GM12878 (cell line): Measurements from ENCODE around the gene DNAJB4. TPM values are rescaled to one million over a fixed set of nuclear protein-coding genes. Genes with fewer than 3 reads are reported as not detected.

Experiments used
- CBX3 ChIP-seq: fragments of 200-600 bp; sonication (generic); IDR thresholded peaks from 2 replicates; pipeline ENCODE4 v1.6.1; 2016; ENCODE audit warnings: low read depth, borderline replicate concordance
- CHD4 ChIP-seq: fragments of 200-600 bp; sonication (generic); IDR thresholded peaks from 2 replicates; pipeline ENCODE4 v1.6.1; 2016; ENCODE audit warnings: mild to moderate bottlenecking
- CUX1 ChIP-seq: IDR thresholded peaks from 2 replicates; pipeline ENCODE4 v1.6.1; 2012; ENCODE audit warnings: improper control_type of control experiment, low read depth, low read length; ENCODE audit not compliant: insufficient replicate concordance
- E2F8 ChIP-seq: fragments of 450-650 bp; IDR thresholded peaks from 2 replicates; pipeline ENCODE4 v1.6.1; 2018; ENCODE audit warnings: mild to moderate bottlenecking, low read depth, moderate library complexity; ENCODE audit not compliant: partially characterized antibody
- ETV6 ChIP-seq, 2 experiments: fragments of 450-650 bp in 1 of 2; IDR thresholded peaks in 1 of 2; conservative IDR thresholded peaks in 1 of 2; 2 replicates each; pipeline ENCODE4 v1.6.1; 2014; ENCODE audit warnings: antibody characterized with exemption in 1 of 2, borderline replicate concordance in 1 of 2, low read depth in 1 of 2, mild to moderate bottlenecking in 1 of 2, moderate library complexity in 1 of 2
- FOS ChIP-seq: IDR thresholded peaks from 3 replicates; pipeline ENCODE4 v1.6.1; 2011; ENCODE audit warnings: borderline replicate concordance; ENCODE audit not compliant: insufficient read length; ENCODE audit errors: extremely low read depth
- FOXK2 ChIP-seq: fragments of 450-650 bp; IDR thresholded peaks from 2 replicates; pipeline ENCODE4 v1.6.1; 2017; ENCODE audit warnings: mild to moderate bottlenecking, moderate library complexity
- GABPA ChIP-seq: IDR thresholded peaks from 2 replicates; pipeline ENCODE4 v1.6.1; 2014; ENCODE audit warnings: antibody characterized with exemption, low read depth, mild to moderate bottlenecking, inconsistent platforms
- GATAD2B ChIP-seq: fragments of 450-650 bp; conservative IDR thresholded peaks from 2 replicates; pipeline ENCODE4 v1.6.1; 2017; ENCODE audit warnings: low read depth, mild to moderate bottlenecking, moderate library complexity
- IKZF1 ChIP-seq: fragments of 450-650 bp; conservative IDR thresholded peaks from 2 replicates; pipeline ENCODE4 v1.6.1; 2017; ENCODE audit warnings: antibody characterized with exemption, mild to moderate bottlenecking
- KDM1A ChIP-seq: fragments of 200-600 bp; sonication (generic); IDR thresholded peaks from 2 replicates; pipeline ENCODE4 v1.6.1; 2016; ENCODE audit warnings: borderline replicate concordance
- POLR2A ChIP-seq: IDR thresholded peaks from 2 replicates; pipeline ENCODE4 v1.6.1; 2011; ENCODE audit warnings: low read depth, mild to moderate bottlenecking, low read length
- POLR2AphosphoS2 ChIP-seq: IDR thresholded peaks from 2 replicates; pipeline ENCODE4 v1.6.1; 2011; ENCODE audit warnings: low read depth, mild to moderate bottlenecking, low read length, improper control_type of control experiment, moderate library complexity
- SIN3A ChIP-seq: IDR thresholded peaks from 2 replicates; pipeline ENCODE4 v1.6.1; 2012; ENCODE audit warnings: low read depth, low read length, improper control_type of control experiment
- SP1 ChIP-seq: IDR thresholded peaks from one replicate; pipeline ENCODE4 v1.6.1; 2011; ENCODE audit warnings: low read depth, low read length
- YY1 ChIP-seq: IDR thresholded peaks from 2 replicates; pipeline ENCODE4 v1.6.1; 2011; ENCODE audit warnings: low read depth, mild to moderate bottlenecking, low read length
- polyA plus RNA-seq, 11 experiments: library from polyadenylated mRNA; depleted of rRNA in 4 of 11; unstranded in 6 of 11; stranded (reverse) in 5 of 11; fragments of >200 nt; fragmentation: Nextera tagmentation in 4 of 11; fragmentation: Illumina TruSeq in 1 of 11; extraction: Ambion mirVana in 4 of 11; extraction: Trizol in 1 of 11; gene quantifications; 1 replicate in 1 of 11; 2 replicates in 10 of 11; pipeline versions ENCODE4 v1.2.1 to v1.2.3, GENCODE V29; 2011 to 2016; ENCODE audit warnings: inconsistent platforms in 2 of 11, missing spikeins in 2 of 11, low read depth in 1 of 11
- total RNA-seq, 4 experiments: library from RNA; depleted of rRNA in 3 of 4; stranded (reverse); fragments of >200 nt in 3 of 4; fragmentation: Illumina TruSeq in 1 of 4; extraction: Trizol in 1 of 4; gene quantifications; 2 replicates each; pipeline versions ENCODE4 v1.2.1 to v1.2.3, GENCODE V29; 2013 to 2021
- TF ChIP-seq, protein P1 (sequence below): fragments of 150-350 bp; IDR thresholded peaks from 2 replicates; pipeline ENCODE4 v1.6.1; 2016; ENCODE audit warnings: low read depth, low read length

Gene DNAJB4
- total and polyA plus RNA-seq, 10 of the 15 experiments (the other 5 are each of a cell fraction or from before 2014, with no cell fraction given) = 3.8 to 10.5 (median 6.6) TPM

GRCh38 chr1:77978293-77978968 lies 26.3 kb upstream of the DNAJB4 start (continued):
- TF ChIP-seq CHD4 (no peak), GABPA (0 out of 2 replicates have a peak, but pooled peaks have one; percentile 43), ETV6 (conservative IDR thresholded peaks at IDR 0.05 in 1 of 2, IDR thresholded peaks at IDR 0.05 in 1 of 2; ENCODE audit: borderline replicate concordance in 1 of 2, low read depth in 1 of 2) (peak in 1 of 2 experiments; percentile 47; a peak in 1 of 4 replicates), CUX1 (peak; percentile 16), YY1 (peak; percentile 95), FOS (no peak), SIN3A (0 out of 2 replicates have a peak, but pooled peaks have one; percentile 21), E2F8 (no peak), FOXK2 (no peak), POLR2A (0 out of 2 replicates have a peak, but pooled peaks have one; percentile 26), CBX3 (no peak), SP1 (no peak), IKZF1 (peak; percentile 42; the same call in 1 of the 2 replicates), GATAD2B (peak; percentile 78), POLR2AphosphoS2 (peak; percentile 12; the same call in 1 of the 2 replicates), KDM1A (no peak)
- TF ChIP-seq, protein P1, sequence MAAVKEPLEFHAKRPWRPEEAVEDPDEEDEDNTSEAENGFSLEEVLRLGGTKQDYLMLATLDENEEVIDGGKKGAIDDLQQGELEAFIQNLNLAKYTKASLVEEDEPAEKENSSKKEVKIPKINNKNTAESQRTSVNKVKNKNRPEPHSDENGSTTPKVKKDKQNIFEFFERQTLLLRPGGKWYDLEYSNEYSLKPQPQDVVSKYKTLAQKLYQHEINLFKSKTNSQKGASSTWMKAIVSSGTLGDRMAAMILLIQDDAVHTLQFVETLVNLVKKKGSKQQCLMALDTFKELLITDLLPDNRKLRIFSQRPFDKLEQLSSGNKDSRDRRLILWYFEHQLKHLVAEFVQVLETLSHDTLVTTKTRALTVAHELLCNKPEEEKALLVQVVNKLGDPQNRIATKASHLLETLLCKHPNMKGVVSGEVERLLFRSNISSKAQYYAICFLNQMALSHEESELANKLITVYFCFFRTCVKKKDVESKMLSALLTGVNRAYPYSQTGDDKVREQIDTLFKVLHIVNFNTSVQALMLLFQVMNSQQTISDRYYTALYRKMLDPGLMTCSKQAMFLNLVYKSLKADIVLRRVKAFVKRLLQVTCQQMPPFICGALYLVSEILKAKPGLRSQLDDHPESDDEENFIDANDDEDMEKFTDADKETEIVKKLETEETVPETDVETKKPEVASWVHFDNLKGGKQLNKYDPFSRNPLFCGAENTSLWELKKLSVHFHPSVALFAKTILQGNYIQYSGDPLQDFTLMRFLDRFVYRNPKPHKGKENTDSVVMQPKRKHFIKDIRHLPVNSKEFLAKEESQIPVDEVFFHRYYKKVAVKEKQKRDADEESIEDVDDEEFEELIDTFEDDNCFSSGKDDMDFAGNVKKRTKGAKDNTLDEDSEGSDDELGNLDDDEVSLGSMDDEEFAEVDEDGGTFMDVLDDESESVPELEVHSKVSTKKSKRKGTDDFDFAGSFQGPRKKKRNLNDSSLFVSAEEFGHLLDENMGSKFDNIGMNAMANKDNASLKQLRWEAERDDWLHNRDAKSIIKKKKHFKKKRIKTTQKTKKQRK = no peak
